Heart left ventricle (tissue), 16 donors: Measurements from ENCODE around the gene HNF1A. TPM values are rescaled to one million over a fixed set of nuclear protein-coding genes. Genes with fewer than 3 reads are reported as not detected.

ENCODE experiments used
- ATAC-seq, 4 donors: fragments of 200-7000 bp; cut with Tn5 transposase; one replicate each; pipeline ENCODE4 v1.9.1; 2020 to 2022; ENCODE audit warnings: moderate library complexity in 4 of 4, mild to moderate bottlenecking in 3 of 4, moderate number of reproducible peaks in 1 of 4
- DNase-seq, 5 donors: peaks; one replicate each; pipeline ENCODE4 v3.0.0-alpha.2; 2020
- H3K27ac ChIP-seq, 12 donors: fragments of 200-600 bp; sonication (generic) in 4 of 12; one replicate each; pipeline versions ENCODE4 v1.5.0 to v1.8.0; 2016 to 2022; ENCODE audit warnings: mild to moderate bottlenecking in 2 of 12
- H3K27me3 ChIP-seq, 9 donors: fragments of 200-600 bp; sonication (generic) in 2 of 9; one replicate each; pipeline versions ENCODE4 v1.5.1 to v1.8.0; 2016 to 2022; ENCODE audit warnings: mild to moderate bottlenecking in 3 of 9
- H3K36me3 ChIP-seq, 9 donors: fragments of 200-600 bp; sonication (generic) in 2 of 9; one replicate each; pipeline versions ENCODE4 v1.5.0 to v1.8.0; 2018 to 2022; ENCODE audit warnings: mild to moderate bottlenecking in 2 of 9
- H3K4me1 ChIP-seq, 12 donors: fragments of 200-600 bp; sonication (generic) in 4 of 12; one replicate each; pipeline versions ENCODE4 v1.5.0 to v1.8.0; 2016 to 2022; ENCODE audit warnings: mild to moderate bottlenecking in 3 of 12
- H3K4me3 ChIP-seq, 12 donors: fragments of 200-600 bp; sonication (generic) in 4 of 12; one replicate each; pipeline versions ENCODE4 v1.5.0 to v1.8.0; 2017 to 2022; ENCODE audit warnings: mild to moderate bottlenecking in 9 of 12, moderate library complexity in 4 of 12
- H3K9me3 ChIP-seq, 12 donors: fragments of 200-600 bp; sonication (generic) in 4 of 12; one replicate each; pipeline versions ENCODE4 v1.5.0 to v1.8.0; 2016 to 2022; ENCODE audit warnings: mild to moderate bottlenecking in 1 of 12
- POLR2A ChIP-seq, 2 donors: fragments of 450-650 bp; IDR thresholded peaks; one replicate each; pipeline ENCODE4 v1.6.1; 2017; ENCODE audit warnings: antibody characterized with exemption in 2 of 2, mild to moderate bottlenecking in 2 of 2, moderate library complexity in 2 of 2
- WGBS, 4 donors: extraction: QIAGEN DNeasy Blood & Tissue Kit in 2 of 4; methylation state at CpG; one replicate each; pipeline versions ENCODE4 v1.1.5 to v1.1.7; 2013 to 2018; 5-methylcytosine and 5-hydroxymethylcytosine counted together
- intact Hi-C, 10 donors: fragments of 100-400 bp; cut with DNase I; formaldehyde crosslinking; loops; one replicate each; pipeline versions ENCODE4 v1.11.1 to v1.14.2; 2022
- polyA plus RNA-seq, 2 donors: library from polyadenylated mRNA; stranded (reverse); fragments of 200-250 nt; gene quantifications; one replicate each; pipeline ENCODE4 v1.2.3, GENCODE V29; 2013
- total RNA-seq, 9 donors: library from RNA; depleted of rRNA in 2 of 9; stranded (reverse); fragments of >200 nt in 2 of 9; fragmentation: NEBNext Ultra II Directional in 3 of 9; extraction: Animal tissue kit (Norgen Biotek cat#: 25700) in 3 of 9; gene quantifications; one replicate each; pipeline versions ENCODE4 v1.1.0 to v1.2.4, GENCODE V29; 2016 to 2023
- TF ChIP-seq, protein P1 (sequence below), 12 donors: fragments of 200-600 bp; sonication (generic) in 4 of 12; IDR thresholded peaks; one replicate each; pipeline versions ENCODE4 v1.5.0 to v1.8.0; 2018 to 2022; ENCODE audit warnings: antibody characterized with exemption in 12 of 12, mild to moderate bottlenecking in 5 of 12
- donor health status: ischemic (EF 13 %, LVEDD 7.1; RV severe dilation, severe dysfunction).
- donor health status: healthy with polysubstance abuse.
- donor health status: DM: no; HTN: yes; CAD: no.
- donor health status: DM: no; HTN: no; CAD: no.
- donor health status: ischemic (EF 25% LVEDD 6.9; RV normal size, moderate dysfunction).
- donor health status: ischemic (EF 25% LVEDD 5.7; RV mildly dilated, moderate dysfunction).
- donor health status: healthy.
- donor health status: DM: yes; HTN: yes; CAD: no.
- donor health status: ischemic (EF 35%, LVEDD 5.7; RV mildly dilated, moderate dysfunction).
- donor health status: nonischemic (EF 11% LVEDD 7.7; RV severe dilation, severe dysfunction).
- donor health status: DM: yes; HTN: yes; CAD: no.
- donor health status: PGD.
- donor health status: ischemic (EF 29% LVEDD 5.4; RV normal size, mild dysfunction).
- donor health status: nonischemic (EF 23%, LVEDD 6.1; RV moderate dilation, normal function).

The HNF1A gene
- total and polyA plus RNA-seq, 11 donors: 0.03 TPM; not detected in 10

DNA sequence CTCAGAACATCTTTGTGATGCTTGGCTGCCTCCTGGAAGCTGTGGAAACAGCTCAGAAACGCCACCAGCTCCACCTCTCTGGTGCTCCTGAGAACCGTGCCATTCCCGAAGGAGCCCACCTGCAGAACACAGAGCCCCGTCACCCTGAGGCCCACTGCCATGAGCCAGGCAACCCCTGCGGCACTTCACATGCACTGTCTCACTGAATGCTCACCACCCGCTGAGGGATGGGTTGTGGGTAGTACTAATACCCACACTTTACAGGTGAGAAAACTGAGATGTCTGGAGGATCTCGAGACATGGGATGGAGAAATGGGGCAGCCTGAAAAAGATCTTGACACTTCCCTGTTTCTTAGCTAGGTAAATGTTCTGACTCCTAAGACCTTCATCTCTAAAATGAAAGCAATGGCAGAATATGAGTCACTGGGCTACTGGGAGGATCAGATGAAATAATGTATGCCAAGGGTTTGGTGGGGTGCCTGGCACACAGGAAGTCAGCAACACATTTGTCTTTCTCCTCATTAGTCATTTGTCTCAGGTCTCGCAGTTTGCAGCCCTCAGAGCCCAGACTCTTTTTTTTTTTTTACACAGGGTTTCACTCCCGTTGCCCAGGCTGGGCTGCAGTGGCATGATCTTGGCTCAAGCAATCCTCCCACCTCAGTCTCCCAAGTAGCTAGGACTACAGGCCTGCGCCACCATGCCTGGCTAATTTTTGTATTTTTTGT, 55.4 kb downstream of the HNF1A start:
- H3K4me3 ChIP-seq: peak overlapping the region in 1 of 12 donors; percentile 8
- ATAC-seq (no peak), DNase-seq (no peak)
- WGBS, 4 donors: 81 to 91% (median 89%) methylated on average over 10 of the region's 10 CpGs
- intact Hi-C loops: no loop called here
- no peaks in the 10 kb centered on the region for H3K9me3 ChIP-seq
- H3K4me1 ChIP-seq: peaks cover 0 to 55% (median 0%) of the 10 kb centered on the region in 12 donors
- TF ChIP-seq, protein P1, sequence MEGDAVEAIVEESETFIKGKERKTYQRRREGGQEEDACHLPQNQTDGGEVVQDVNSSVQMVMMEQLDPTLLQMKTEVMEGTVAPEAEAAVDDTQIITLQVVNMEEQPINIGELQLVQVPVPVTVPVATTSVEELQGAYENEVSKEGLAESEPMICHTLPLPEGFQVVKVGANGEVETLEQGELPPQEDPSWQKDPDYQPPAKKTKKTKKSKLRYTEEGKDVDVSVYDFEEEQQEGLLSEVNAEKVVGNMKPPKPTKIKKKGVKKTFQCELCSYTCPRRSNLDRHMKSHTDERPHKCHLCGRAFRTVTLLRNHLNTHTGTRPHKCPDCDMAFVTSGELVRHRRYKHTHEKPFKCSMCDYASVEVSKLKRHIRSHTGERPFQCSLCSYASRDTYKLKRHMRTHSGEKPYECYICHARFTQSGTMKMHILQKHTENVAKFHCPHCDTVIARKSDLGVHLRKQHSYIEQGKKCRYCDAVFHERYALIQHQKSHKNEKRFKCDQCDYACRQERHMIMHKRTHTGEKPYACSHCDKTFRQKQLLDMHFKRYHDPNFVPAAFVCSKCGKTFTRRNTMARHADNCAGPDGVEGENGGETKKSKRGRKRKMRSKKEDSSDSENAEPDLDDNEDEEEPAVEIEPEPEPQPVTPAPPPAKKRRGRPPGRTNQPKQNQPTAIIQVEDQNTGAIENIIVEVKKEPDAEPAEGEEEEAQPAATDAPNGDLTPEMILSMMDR (IDR thresholded peaks at IDR 0.05): no peak
- no peak for TF ChIP-seq POLR2A (IDR thresholded peaks at IDR 0.05)
- peak overlapping the region in 1 of 12 donors; percentile 70 for H3K27ac ChIP-seq
- H3K36me3 ChIP-seq: peaks cover 0 to 9% (median 0%) of the 10 kb centered on the region in 9 donors
- peaks cover 0 to 3% (median 0%) of the 10 kb centered on the region in 9 donors for H3K27me3 ChIP-seq

DNA sequence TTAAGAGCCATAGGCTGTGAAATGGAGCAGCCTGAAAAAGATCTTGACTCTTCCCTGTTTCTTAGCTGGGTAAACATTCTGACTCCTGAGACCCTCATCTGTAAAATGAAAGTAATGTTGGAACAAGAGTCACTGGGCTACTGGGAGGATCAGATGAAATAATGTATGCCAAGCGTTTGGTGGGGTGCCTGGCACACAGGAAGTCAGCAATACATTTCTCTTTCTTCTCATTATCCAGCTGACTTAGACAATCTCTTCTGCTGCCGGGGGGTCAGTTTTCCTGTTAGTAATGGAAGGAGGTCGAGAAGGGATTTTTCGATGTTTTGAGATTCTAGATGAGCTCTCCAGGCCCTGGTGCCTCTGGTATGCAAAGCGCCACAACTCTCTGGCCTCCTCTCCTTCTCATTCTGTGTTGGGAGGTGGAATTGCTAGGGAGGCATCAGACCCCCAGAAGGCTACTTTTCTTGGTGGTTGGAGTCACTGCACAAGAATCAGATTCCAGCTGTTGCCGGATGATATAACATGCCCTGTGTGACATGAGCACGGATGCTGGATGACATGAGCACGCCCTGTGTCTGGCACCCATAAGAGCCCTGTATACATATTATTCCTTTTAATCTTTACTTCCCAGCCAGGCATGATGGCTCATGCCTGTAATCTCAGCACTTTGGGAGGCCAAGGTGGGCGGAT, 56.4 kb downstream of the HNF1A start:
- Histone ChIP-seq H3K9me3 (no peaks in the 10 kb centered on the region), H3K4me1 (peaks cover 0 to 61% (median 0%) of the 10 kb centered on the region in 12 donors), H3K4me3 (no peak overlapping the region), H3K27me3 (peaks cover 0 to 3% (median 0%) of the 10 kb centered on the region in 9 donors), H3K27ac (peak overlapping the region in 1 of 12 donors; percentile 70), H3K36me3 (peaks cover 0 to 9% (median 0%) of the 10 kb centered on the region in 9 donors)
- TF ChIP-seq POLR2A (IDR thresholded peaks at IDR 0.05): no peak
- TF ChIP-seq, protein P1 (IDR thresholded peaks at IDR 0.05): no peak
- 81 to 85% (median 83%) methylated on average over 9 of the region's 9 CpGs for WGBS, 4 donors
- ATAC-seq (no peak), DNase-seq (no peak)
- intact Hi-C loops: no loop called here

DNA sequence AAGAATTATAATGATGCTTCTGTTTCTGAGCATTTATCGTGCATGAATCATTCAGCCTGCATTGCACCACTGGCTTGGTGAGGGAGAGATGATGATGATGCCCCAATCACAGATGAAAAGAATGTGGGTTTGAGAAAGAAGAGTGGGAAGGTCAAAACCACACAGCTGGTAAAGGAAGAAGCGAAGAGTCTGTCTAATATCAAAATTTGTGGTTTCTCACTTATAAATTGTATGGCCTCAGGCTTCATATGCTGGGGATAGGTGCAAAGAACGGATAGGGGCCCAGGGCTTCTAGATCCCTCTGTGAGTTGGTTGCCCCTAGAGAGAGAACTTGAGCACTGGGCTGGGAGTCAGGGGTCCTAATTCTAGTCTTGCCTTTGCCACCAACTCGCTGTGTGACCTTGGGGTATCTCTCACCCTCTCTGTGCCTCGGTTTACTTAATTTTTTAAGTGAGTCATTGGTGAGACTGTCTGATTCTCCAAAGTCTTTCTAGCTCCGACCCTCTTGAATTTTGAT, 58.5 kb downstream of the HNF1A start:
- Histone ChIP-seq H3K9me3 (no peaks in the 10 kb centered on the region), H3K27me3 (peaks cover 0 to 3% (median 0%) of the 10 kb centered on the region in 9 donors), H3K4me1 (peaks cover 0 to 61% (median 0%) of the 10 kb centered on the region in 12 donors), H3K4me3 (peak overlapping the region in 1 of 12 donors; percentile 71), H3K27ac (no peak overlapping the region), H3K36me3 (no peaks in the 10 kb centered on the region)
- DNase-seq (no peak), ATAC-seq (no peak)
- 79 to 86% (median 82%) methylated on average over 6 of the region's 6 CpGs for WGBS, 4 donors
- intact Hi-C loops: no loop called here
- TF ChIP-seq, protein P1 (IDR thresholded peaks at IDR 0.05): no peak
- no peak for TF ChIP-seq POLR2A (IDR thresholded peaks at IDR 0.05)
